ENCODE results near the gene RNF126.

DNA sequence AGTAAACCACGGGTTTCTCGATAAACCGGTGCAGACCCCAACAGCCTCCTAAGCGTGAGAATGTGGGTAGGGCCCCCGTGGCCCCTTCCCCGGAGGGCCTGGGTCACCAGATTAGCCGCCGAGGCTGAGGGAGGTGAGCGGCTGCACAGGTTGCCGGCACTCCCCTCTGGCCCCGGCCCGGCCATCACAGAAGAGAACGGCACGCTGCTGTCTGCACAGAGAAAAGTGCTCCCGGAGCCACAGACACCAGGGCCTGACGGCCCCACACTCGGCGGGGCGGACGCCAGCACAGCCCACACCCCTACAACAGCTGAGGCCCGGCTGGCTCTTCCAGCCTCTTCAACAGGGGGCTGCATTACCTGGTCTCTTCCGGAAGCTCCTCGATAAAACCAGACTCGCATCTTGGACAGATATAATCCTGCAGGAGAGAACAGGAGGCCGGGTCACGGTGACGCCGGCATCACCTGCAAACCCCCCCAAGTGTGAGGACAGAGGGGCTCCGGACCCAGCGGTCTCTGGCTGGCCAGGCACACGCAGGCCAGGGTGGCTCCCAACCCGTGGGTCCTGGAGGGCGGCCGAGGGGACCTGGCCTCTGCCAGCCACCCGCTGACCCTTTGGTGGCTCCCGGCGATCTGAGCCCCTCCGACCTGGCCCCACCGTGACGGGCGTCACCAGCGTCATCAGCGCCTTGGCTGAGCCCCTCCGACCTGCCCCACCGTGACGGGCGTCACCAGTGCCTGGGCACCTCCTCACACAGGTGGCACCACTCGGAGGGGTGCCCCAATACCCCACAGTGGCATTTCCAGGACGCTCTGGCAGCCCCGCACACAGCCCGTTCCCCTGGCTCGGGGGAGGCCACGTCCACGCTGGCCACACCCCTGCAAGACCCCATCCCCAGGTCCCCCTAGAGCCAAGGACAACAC is 10.3 kb downstream of the RNF126 start:
- no peak for TF ChIP-seq CTCF (conservative IDR thresholded peaks at IDR 0.05)
- no peak for TF ChIP-seq ZFX (IDR thresholded peaks at IDR 0.05)

All from C4-2B (cell line).